ENCODE results near the gene SIT1.

Gene SIT1

DNA sequence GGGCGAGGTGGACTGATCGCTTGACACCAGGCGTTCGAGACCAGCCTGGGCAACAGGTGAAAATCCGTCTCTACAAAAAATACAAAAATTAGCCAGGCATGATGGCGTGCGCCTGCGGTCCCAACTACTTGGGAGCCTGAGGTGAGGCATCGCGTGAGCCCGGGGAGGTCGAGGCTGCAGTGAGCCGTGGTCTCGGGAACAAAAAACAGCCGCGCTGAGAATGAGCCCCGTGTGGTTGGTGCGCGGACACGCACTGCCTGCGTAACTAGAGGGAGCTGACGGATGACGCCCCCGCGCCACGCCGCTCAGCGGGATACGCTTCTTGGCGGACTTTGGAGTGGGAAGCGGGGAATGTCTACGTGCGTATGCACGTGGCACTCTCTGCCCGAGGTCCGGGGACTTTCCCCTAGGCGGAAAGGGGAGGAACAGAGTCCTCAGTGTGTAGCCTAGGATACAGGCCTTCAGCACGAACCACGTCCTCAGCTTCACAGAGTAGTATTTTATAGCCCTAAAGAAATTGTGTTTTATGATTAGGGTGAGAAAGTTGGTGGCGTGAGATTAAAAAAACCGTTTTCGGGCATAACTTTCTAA is 6.9 kb upstream of the SIT1 start, which contains the start of gene RMRP:
Gene RMRP, minus strand, starts transcription at position 474 of the 591 bp plus-strand sequence.
- peak; percentile 98 for DNase-seq (ENCODE audit: low spot score)
- ChIA-PET POLR2A (ENCODE audit: low non-redundant PET) (interaction anchor here (1.2 kb wide), 1 partner anchor 52 kb away, joined by 3 read pairs; the partner anchor contains the start of gene TESK1), CTCF (interaction anchor here (0.6 to 2.9 kb wide), 13 partner anchors 9 to 241 kb away, joined by 3 to 21 read pairs (median 4); partner anchors contain the start of genes CREB3, TLN1 and TPM2)
- TF ChIP-seq, protein P1, sequence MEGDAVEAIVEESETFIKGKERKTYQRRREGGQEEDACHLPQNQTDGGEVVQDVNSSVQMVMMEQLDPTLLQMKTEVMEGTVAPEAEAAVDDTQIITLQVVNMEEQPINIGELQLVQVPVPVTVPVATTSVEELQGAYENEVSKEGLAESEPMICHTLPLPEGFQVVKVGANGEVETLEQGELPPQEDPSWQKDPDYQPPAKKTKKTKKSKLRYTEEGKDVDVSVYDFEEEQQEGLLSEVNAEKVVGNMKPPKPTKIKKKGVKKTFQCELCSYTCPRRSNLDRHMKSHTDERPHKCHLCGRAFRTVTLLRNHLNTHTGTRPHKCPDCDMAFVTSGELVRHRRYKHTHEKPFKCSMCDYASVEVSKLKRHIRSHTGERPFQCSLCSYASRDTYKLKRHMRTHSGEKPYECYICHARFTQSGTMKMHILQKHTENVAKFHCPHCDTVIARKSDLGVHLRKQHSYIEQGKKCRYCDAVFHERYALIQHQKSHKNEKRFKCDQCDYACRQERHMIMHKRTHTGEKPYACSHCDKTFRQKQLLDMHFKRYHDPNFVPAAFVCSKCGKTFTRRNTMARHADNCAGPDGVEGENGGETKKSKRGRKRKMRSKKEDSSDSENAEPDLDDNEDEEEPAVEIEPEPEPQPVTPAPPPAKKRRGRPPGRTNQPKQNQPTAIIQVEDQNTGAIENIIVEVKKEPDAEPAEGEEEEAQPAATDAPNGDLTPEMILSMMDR (conservative IDR thresholded peaks at IDR 0.05; ENCODE audit: low read depth) = no peak
- H3K27ac ChIP-seq = peak within 1 kb of the TSS; percentile 92

DNA sequence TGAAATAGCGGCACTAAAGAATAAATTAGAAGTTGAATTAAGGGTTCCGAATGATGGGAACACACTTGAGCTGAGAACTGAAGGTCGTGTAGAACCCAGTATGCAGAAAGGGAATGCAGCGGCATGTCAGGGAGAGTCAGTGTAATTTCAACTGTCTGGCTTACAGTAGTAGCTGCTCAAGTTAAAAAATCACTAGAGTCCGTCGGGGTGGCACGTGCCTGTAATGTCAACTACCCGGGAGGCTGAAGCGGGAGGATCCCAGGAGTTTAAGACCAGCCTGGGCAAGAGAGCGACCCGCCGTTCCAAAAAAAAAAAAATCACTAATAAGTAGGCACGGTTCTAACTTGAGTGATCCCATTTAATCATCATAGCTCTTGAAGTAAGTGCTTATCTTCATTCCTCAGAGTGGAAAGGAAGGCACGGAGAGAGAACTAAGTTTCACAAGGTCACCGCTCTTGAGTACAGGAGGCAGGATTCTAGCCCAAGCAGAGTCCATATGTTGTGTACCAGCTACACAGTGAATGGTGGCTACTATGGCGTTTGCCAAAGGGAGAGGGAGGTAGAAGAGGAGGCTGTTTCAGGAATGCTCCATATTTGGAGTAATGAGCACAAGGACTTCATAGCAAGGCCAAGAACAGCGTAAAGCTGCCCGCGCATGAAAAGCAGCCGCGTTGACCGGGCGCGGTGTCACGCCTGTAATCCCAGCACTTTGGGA is 6.3 kb upstream of the SIT1 start:
- POLR2A ChIA-PET (ENCODE audit: low non-redundant PET) = no interaction called here
- TF ChIP-seq, protein P1 (conservative IDR thresholded peaks at IDR 0.05; ENCODE audit: low read depth) = no peak
- CTCF ChIA-PET = interaction anchor here (0.7 to 2.9 kb wide), 4 partner anchors 8 to 53 kb away, joined by 3 to 21 read pairs (median 6); no protein-coding TSS in a partner anchor
- peak overlapping the region; percentile 92 for H3K27ac ChIP-seq
- no peak for DNase-seq (ENCODE audit: low spot score)

DNA sequence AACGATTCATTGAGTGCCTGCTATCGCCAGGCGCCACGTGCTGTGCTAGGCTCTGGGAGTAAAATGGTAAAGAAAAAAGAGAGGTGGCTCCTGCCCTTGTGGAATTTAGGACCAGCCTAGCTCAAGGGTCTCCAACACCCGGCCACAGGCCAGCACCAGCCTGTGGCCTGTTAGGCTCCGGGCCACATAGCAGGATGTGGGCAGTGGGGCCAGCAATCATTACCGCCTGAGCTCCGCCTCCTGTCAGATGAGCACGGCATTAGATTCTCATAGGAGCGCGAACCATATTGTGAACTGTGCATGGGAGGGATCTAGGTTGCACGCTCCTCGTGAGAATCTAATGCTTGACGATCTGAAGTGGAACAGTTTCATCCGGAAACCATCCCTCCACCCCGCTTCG is 5.6 kb upstream of the SIT1 start:
- DNase-seq (ENCODE audit: low spot score) = no peak
- ChIA-PET POLR2A (ENCODE audit: low non-redundant PET) (no interaction called here), CTCF (interaction anchor here (2.9 kb wide), 1 partner anchor 9 kb away, joined by 21 read pairs; no protein-coding TSS in a partner anchor)
- TF ChIP-seq, protein P1 (conservative IDR thresholded peaks at IDR 0.05; ENCODE audit: low read depth) = no peak
- no peak overlapping the region for H3K27ac ChIP-seq

DNA sequence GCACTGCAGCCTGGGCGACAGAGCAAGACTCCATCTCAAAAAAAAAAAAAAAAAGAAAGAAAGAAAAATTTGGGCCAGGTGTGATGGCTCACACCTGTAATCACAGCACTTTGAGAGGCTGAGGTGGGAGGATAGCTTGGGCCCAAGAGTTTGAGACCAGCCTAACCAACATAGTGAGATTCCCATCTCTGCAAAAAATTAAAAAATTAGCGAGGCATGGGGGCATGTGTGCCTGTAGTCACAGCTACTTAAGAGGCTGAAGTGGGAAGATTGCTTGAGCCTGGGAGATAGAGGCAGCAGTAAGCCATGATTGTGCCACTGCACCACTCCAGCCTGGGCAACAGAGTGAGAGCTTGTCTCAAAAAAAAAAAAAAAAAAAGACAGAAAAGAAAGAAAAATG is 2.9 kb upstream of the SIT1 start:
- ChIA-PET CTCF (interaction anchor here (0.6 kb wide), 1 partner anchor 426 kb away, joined by 3 read pairs; no protein-coding TSS in a partner anchor), POLR2A (ENCODE audit: low non-redundant PET) (no interaction called here)
- TF ChIP-seq, protein P1 (conservative IDR thresholded peaks at IDR 0.05; ENCODE audit: low read depth) = no peak
- DNase-seq (ENCODE audit: low spot score) = no peak
- H3K27ac ChIP-seq = peak overlapping the region; percentile 62; the same call in 1 of the 2 replicates

DNA sequence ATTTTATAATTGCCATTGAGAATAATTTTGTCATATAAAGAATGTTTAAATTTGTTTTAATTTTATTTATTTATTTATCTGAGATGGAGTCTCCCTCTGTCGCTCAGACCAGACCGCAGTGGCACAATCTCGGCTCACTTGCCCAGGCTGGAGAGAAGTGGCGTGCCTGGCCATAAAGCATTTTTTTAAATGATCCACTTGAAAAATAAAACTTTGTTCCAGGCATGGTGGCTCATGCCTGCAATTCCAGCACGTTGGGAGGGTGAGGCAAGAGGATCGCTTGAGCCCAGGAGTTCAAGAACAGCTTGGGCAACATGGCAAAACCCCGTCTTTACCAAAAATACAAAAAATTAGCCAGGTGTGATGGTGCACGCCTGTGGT is 2.1 kb upstream of the SIT1 start:
- ChIA-PET POLR2A (ENCODE audit: low non-redundant PET) (no interaction called here), CTCF (interaction anchor here (0.9 kb wide), 1 partner anchor 83 kb away, joined by 6 read pairs; no protein-coding TSS in a partner anchor)
- TF ChIP-seq, protein P1 (conservative IDR thresholded peaks at IDR 0.05; ENCODE audit: low read depth) = no peak
- H3K27ac ChIP-seq = peak overlapping the region; percentile 62
- DNase-seq (ENCODE audit: low spot score) = no peak

DNA sequence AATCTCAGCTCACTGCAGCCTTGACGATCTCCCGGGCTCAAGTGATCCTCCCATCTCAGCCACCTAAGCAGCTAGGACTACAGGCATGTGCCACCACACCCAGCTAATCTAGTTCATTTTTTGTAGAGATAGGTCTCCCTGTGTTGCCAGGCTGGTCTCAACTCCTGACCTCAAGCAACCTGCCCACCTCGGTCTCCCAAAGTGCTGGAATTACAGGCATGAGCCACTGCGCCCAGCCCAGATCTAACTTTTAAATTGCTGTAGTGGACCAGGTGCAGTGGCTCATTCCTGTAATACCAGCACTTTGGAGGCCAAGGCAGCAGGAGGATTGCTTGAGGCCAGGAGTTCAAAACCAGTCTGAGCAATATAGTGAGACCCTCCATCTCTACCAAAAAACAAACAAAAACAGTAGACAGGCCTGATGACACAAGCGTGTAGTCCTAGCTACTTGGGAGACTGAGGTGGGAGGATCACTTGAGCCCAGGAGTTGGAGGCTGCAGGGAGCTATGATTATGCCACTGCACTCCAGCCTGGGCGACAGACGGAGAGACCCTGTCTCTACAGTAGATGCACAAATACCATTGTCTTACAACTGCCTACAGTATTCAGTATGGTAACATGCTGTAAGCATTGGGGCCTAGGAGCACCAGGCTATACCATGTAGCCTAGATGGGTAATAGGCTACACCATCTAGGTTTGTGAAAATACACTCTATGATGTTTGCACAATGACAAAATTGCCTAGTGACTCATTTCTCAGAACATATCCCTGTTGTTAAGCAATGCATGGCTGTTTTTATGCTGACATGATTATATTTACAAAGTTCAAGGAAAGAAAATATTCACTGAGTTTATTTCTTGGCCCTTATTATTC is 1.5 kb upstream of the SIT1 start:
- POLR2A ChIA-PET (ENCODE audit: low non-redundant PET) = no interaction called here
- CTCF ChIA-PET = interaction anchor here (0.6 to 0.9 kb wide), 3 partner anchors 26 to 560 kb away, joined by 3 to 6 read pairs (median 3); no protein-coding TSS in a partner anchor
- TF ChIP-seq, protein P1 (conservative IDR thresholded peaks at IDR 0.05; ENCODE audit: low read depth) = no peak
- no peak for DNase-seq (ENCODE audit: low spot score)
- H3K27ac ChIP-seq = peak overlapping the region; percentile 62
